Lower lobe of right lung (tissue), 2 donors: ENCODE data around the gene TNNT3. TPM values are rescaled to one million over a fixed set of nuclear protein-coding genes. Genes with fewer than 3 reads are reported as not detected.
"Not testable (repeated sequence)": the region's sequence is repeated elsewhere in the genome, so short reads cannot be mapped to it uniquely, and the experiment has no call there.

Experiments
- ATAC-seq, 2 donors: fragments of 200-7000 bp; cut with Tn5 transposase; one replicate each; pipeline ENCODE4 v1.9.1; 2020 to 2022; ENCODE audit warnings: mild to moderate bottlenecking in 2 of 2, moderate library complexity in 2 of 2
- DNase-seq: peaks from one replicate; pipeline ENCODE4 v3.0.0-alpha.2; 2020
- H3K27ac ChIP-seq: fragments of 200-600 bp; one replicate; pipeline ENCODE4 v1.8.0; 2022
- H3K27me3 ChIP-seq: fragments of 200-600 bp; one replicate; pipeline ENCODE4 v1.8.0; 2022; ENCODE audit warnings: low read depth
- H3K36me3 ChIP-seq: fragments of 200-600 bp; one replicate; pipeline ENCODE4 v1.8.0; 2022; ENCODE audit warnings: mild to moderate bottlenecking
- H3K4me1 ChIP-seq: fragments of 200-600 bp; one replicate; pipeline ENCODE4 v1.8.0; 2022
- H3K4me3 ChIP-seq: fragments of 200-600 bp; one replicate; pipeline ENCODE4 v1.8.0; 2022; ENCODE audit warnings: mild to moderate bottlenecking
- H3K9me3 ChIP-seq: fragments of 200-600 bp; one replicate; pipeline ENCODE4 v1.8.0; 2022
- intact Hi-C: fragments of 100-400 bp; cut with DNase I; formaldehyde crosslinking; loops from one replicate; pipeline ENCODE4 v1.11.0; 2022
- total RNA-seq: library from RNA; stranded (reverse); fragmentation: NEBNext Ultra II Directional; extraction: Animal tissue kit (Norgen Biotek cat#: 25700); gene quantifications from one replicate; pipeline ENCODE4 v1.2.1, GENCODE V29; 2021
- TF ChIP-seq, protein P1 (sequence below): fragments of 200-600 bp; IDR thresholded peaks from one replicate; pipeline ENCODE4 v1.8.0; 2022; ENCODE audit warnings: antibody characterized with exemption, mild to moderate bottlenecking
- donor health status: DM: no; HTN: yes; CAD: no; lungs with severe emphysema.

The TNNT3 gene
- total RNA-seq, 1 donor from 2014 or later: 4.7 TPM

GRCh38 chr11:1873048-1873812 is 46.3 kb upstream of the TNNT3 start:
- DNase-seq (peak; percentile 18), ATAC-seq (no peak)
- H3K36me3 ChIP-seq: no peaks in the 10 kb centered on the region
- peaks cover 22% of the 10 kb centered on the region for H3K4me1 ChIP-seq
- peaks cover 28% of the 10 kb centered on the region for H3K27me3 ChIP-seq
- H3K27ac ChIP-seq: no peak overlapping the region
- intact Hi-C loops: no loop called here
- H3K4me3 ChIP-seq: no peak overlapping the region
- H3K9me3 ChIP-seq: no peaks in the 10 kb centered on the region
- TF ChIP-seq, protein P1, sequence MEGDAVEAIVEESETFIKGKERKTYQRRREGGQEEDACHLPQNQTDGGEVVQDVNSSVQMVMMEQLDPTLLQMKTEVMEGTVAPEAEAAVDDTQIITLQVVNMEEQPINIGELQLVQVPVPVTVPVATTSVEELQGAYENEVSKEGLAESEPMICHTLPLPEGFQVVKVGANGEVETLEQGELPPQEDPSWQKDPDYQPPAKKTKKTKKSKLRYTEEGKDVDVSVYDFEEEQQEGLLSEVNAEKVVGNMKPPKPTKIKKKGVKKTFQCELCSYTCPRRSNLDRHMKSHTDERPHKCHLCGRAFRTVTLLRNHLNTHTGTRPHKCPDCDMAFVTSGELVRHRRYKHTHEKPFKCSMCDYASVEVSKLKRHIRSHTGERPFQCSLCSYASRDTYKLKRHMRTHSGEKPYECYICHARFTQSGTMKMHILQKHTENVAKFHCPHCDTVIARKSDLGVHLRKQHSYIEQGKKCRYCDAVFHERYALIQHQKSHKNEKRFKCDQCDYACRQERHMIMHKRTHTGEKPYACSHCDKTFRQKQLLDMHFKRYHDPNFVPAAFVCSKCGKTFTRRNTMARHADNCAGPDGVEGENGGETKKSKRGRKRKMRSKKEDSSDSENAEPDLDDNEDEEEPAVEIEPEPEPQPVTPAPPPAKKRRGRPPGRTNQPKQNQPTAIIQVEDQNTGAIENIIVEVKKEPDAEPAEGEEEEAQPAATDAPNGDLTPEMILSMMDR: no peak

GRCh38 chr11:1873813-1874150 is 45.7 kb upstream of the TNNT3 start:
- DNase-seq, intact Hi-C loops, H3K36me3 ChIP-seq, H3K4me3 ChIP-seq, H3K27ac ChIP-seq, H3K9me3 ChIP-seq, ATAC-seq: not testable (repeated sequence)
- Histone ChIP-seq H3K4me1 (peaks cover 22% of the 10 kb centered on the region), H3K27me3 (peaks cover 23% of the 10 kb centered on the region)

- Histone ChIP-seq H3K4me1 (peaks cover 22% of the 10 kb centered on the region), H3K27me3 (peaks cover 17% of the 10 kb centered on the region)
- H3K4me3 ChIP-seq, H3K9me3 ChIP-seq, H3K27ac ChIP-seq, ATAC-seq, intact Hi-C loops, H3K36me3 ChIP-seq: not testable (repeated sequence)
- peak; percentile 33 for DNase-seq
Observed at GRCh38 chr11:1874441-1875092, 44.9 kb upstream of the TNNT3 start.

- peak; percentile 37 for DNase-seq
- TF ChIP-seq, protein P1: no peak
- H3K4me1 ChIP-seq: peaks cover 21% of the 10 kb centered on the region
Observed at GRCh38 chr11:1875093-1875850, 44.2 kb upstream of the TNNT3 start.

DNA sequence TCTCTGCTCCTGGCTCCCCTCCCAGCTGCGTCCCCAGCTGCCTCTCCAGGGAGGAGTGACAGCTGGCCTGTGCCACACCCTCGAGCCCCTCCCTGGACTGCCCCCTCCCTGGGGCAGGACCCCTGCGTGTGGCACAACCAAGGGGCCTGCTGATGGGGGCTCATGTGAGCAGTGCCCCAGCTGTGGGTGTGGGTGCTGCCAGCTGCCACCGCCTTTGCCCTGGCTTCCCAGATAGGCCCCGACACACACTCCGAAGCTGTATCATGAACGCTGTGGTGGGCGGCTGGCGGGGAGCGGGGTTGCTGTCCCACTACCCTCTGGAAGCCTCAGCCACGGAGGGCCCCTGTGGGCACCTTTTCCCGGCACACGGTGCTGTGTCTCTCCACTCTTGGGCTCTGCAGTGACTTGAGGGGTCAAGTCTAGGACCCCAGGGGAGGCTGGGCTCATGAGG is 43.6 kb upstream of the TNNT3 start:
- H3K9me3 ChIP-seq, H3K27me3 ChIP-seq, intact Hi-C loops, H3K4me3 ChIP-seq, H3K36me3 ChIP-seq, ATAC-seq: not testable (repeated sequence)
- peak; percentile 42 for DNase-seq
- Histone ChIP-seq H3K4me1 (peaks cover 17% of the 10 kb centered on the region), H3K27ac (peak overlapping the region; percentile 18)

More at GRCh38 chr11:1875093-1875850, 44.2 kb upstream of the TNNT3 start:
- H3K36me3 ChIP-seq: no peaks in the 10 kb centered on the region
- no peak for ATAC-seq
- H3K4me3 ChIP-seq: no peak overlapping the region
- intact Hi-C loops: no loop called here
- peaks cover 12% of the 10 kb centered on the region for H3K27me3 ChIP-seq
- no peak overlapping the region for H3K27ac ChIP-seq
- no peaks in the 10 kb centered on the region for H3K9me3 ChIP-seq

DNA sequence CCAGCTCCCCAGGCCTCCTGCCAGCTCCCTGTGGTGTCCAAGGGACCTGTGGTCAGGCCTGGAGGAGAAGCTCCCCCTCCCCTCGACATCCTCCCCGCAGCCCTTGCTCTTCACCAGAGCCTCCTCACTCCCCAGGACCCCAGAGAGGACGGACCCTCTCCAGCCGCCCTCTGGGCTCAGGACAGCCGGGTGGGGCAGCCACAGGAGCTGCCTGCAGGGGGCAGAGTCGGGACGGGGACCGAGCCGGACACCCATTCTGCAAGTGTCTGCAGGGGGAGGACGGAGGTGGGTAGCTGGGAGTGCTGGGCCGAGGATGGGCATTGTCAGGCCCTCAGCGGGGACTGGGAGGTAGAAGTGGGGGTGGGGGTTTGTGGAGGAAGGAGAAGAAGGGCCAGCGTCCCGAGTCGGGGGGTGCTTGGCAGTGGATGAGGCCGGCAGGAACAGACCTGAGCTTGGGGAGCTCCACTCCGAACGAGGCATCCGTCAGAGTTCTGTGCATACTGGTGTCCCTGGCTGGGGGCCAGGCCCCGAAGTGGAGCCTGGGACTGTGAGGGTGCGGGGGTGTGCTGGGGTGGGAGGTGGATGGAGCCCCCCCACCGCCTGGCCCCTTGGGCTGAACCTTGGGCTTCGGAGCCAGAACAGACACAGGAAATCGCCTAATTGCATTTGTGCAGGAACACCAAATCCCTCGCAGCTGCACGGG is 43.0 kb upstream of the TNNT3 start:
- TF ChIP-seq, protein P1: peak; percentile 46
- Histone ChIP-seq H3K9me3 (no peaks in the 10 kb centered on the region), H3K4me3 (no peak overlapping the region), H3K27ac (peak overlapping the region; percentile 18), H3K4me1 (peaks cover 23% of the 10 kb centered on the region), H3K27me3 (no peaks in the 10 kb centered on the region), H3K36me3 (no peaks in the 10 kb centered on the region)
- ATAC-seq: no peak
- intact Hi-C loops: no loop called here
- DNase-seq: peak; percentile 52
